Common myeloid progenitor, CD34-positive (primary cell): ENCODE measurements around the gene ZCCHC2.

Experiments used
- CTCF ChIA-PET: fragments of 350-600 bp; sonication (Branson Sonifier 250); formaldehyde crosslinking; loops from one replicate; lab custom pipeline; 2021; ENCODE audit warnings: antibody characterized with exemption; lab: Charles Lee
- POLR2A ChIA-PET: fragments of 350-600 bp; sonication (Branson Sonifier 250); formaldehyde crosslinking; loops from one replicate; lab custom pipeline; 2021; ENCODE audit warnings: antibody characterized with exemption; lab: Charles Lee
- DNase-seq, 3 donors: peaks; one replicate each; pipeline versions ENCODE4 v3.0.0 to v3.0.0-alpha.2; 2013
- H3K27ac ChIP-seq, 2 experiments: 1 replicate in 1 of 2; 2 replicates in 1 of 2; pipeline ENCODE4 v1.7.0; 2013; ENCODE audit warnings: inconsistent platforms in 2 of 2, low read length in 2 of 2, mild to moderate bottlenecking in 2 of 2, low read depth in 1 of 2, moderate library complexity in 1 of 2; ENCODE audit not compliant: severe bottlenecking in 2 of 2, insufficient read depth in 1 of 2, poor library complexity in 1 of 2
- H3K27me3 ChIP-seq, 5 experiments: replicated peaks in 2 of 5; 1 replicate in 3 of 5; 2 replicates in 2 of 5; pipeline versions ENCODE4 v1.6.1 to v1.7.0; 2013; ENCODE audit warnings: low read length in 4 of 5, mild to moderate bottlenecking in 2 of 5, moderate library complexity in 2 of 5, inconsistent platforms in 1 of 5; ENCODE audit not compliant: insufficient read depth in 5 of 5, control insufficient read depth in 4 of 5
- H3K36me3 ChIP-seq, 4 experiments: 1 replicate in 2 of 4; 2 replicates in 2 of 4; pipeline versions ENCODE4 v1.6.1 to v1.7.0; 2013; ENCODE audit warnings: low read length in 3 of 4, control low read depth in 1 of 4, mild to moderate bottlenecking in 1 of 4; ENCODE audit not compliant: control insufficient read depth in 4 of 4, insufficient read depth in 4 of 4
- H3K4me1 ChIP-seq, 4 experiments: 1 replicate in 3 of 4; 2 replicates in 1 of 4; pipeline versions ENCODE4 v1.6.1 to v1.7.1; 2013; ENCODE audit warnings: low read length in 3 of 4, mild to moderate bottlenecking in 3 of 4, control low read depth in 1 of 4, inconsistent platforms in 1 of 4, moderate library complexity in 1 of 4; ENCODE audit not compliant: control insufficient read depth in 4 of 4, insufficient read depth in 4 of 4; ENCODE audit errors: control extremely low read depth in 1 of 4
- H3K4me3 ChIP-seq, 7 experiments: 1 replicate in 4 of 7; 2 replicates in 3 of 7; pipeline versions ENCODE4 v1.5.1 to v1.7.0; 2013; ENCODE audit warnings: mild to moderate bottlenecking in 7 of 7, low read length in 6 of 7, moderate library complexity in 6 of 7, inconsistent platforms in 2 of 7, low read depth in 2 of 7, control low read depth in 1 of 7; ENCODE audit not compliant: insufficient read depth in 4 of 7, control insufficient read depth in 1 of 7; ENCODE audit errors: extremely low read depth in 1 of 7
- H3K9me3 ChIP-seq, 5 experiments: 1 replicate in 4 of 5; 2 replicates in 1 of 5; pipeline versions ENCODE4 v1.6.1 to v1.7.1; 2013; ENCODE audit warnings: low read length in 4 of 5, mild to moderate bottlenecking in 2 of 5, inconsistent platforms in 1 of 5, low read depth in 1 of 5, moderate library complexity in 1 of 5; ENCODE audit not compliant: control insufficient read depth in 4 of 5, insufficient read depth in 2 of 5; ENCODE audit errors: control extremely low read depth in 1 of 5
- WGBS: methylation state at CpG from one replicate; pipeline ENCODE4 v1.1.5; 2013; ENCODE audit not compliant: insufficient coverage; 5-methylcytosine and 5-hydroxymethylcytosine counted together

ZCCHC2 gene

DNA sequence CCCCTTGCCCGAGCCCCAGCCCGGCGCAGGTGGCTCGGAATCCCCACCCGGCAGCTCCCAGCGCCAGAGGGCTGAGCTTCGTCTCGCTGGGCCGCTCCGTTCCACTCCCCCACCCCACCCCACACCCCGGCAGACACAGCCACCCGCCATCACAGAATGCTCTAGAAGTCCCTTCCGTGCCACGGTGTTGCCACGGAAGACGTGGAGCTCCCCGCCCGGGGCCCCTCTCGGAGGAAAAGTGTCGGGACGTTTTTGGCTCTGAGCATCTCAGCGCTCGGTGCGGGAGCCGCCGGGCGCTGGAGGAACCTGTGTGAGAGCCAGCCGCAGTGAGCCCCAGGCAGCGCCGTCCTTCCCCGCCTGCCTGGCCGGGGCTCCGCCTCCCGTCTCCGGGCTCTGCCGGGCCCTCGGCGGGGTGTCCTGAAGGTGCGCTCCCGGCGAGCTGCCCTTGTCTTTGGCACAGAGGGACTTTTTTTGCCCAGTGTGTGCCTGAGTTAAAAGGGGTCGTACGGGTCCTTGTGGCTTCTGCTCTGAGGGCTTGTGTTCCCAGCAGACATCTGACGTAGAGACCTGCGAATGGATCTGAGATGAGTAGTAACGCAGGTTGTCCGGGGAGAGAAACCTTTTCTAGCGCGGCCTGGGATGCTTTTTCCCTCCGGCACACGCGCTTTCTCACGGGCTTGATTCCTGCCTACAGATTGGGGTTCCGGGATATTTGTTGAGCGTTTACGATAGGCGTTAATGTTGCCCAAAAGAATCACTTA lies 1.8 kb downstream of the ZCCHC2 start:
- ChIA-PET POLR2A (no interaction called here), CTCF (no interaction called here)
- DNase-seq, result peak; percentile 44 to 67 (median 53)
- Histone ChIP-seq H3K4me3 (peak overlapping the region; percentile 82 to 92 (median 88)), H3K27me3 (no peaks in the 10 kb centered on the region), H3K27ac (peak overlapping the region; percentile 50 to 80), H3K9me3 (no peaks in the 10 kb centered on the region), H3K4me1 (peaks cover 19 to 51% (median 35%) of the 10 kb centered on the region in 4 experiments), H3K36me3 (no peaks in the 10 kb centered on the region)
- WGBS, result under 1% methylated on average over 47 of the region's 57 CpGs

DNA sequence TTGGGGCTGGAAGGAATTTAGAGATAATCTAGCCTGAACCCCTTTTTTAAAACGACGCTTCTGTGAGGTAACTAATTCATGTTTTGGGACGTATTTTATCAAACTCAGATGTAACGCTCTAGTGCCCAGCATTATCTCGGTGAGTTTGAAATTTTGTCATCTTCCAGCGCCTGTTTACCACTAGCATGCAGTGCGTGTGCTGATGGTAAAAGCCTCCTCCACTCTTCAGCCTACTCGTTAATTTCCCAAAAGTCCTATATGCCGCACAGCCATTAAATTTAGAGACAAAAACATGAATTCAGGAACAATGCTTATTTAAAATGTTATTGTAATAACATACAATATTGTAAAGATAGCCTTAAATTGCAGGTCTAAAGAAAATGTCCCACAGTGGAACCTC lies 2.8 kb downstream of the ZCCHC2 start:
- peaks cover 19 to 53% (median 41%) of the 10 kb centered on the region in 4 experiments for H3K4me1 ChIP-seq
- CTCF ChIA-PET, result no interaction called here
- POLR2A ChIA-PET, result no interaction called here

DNA sequence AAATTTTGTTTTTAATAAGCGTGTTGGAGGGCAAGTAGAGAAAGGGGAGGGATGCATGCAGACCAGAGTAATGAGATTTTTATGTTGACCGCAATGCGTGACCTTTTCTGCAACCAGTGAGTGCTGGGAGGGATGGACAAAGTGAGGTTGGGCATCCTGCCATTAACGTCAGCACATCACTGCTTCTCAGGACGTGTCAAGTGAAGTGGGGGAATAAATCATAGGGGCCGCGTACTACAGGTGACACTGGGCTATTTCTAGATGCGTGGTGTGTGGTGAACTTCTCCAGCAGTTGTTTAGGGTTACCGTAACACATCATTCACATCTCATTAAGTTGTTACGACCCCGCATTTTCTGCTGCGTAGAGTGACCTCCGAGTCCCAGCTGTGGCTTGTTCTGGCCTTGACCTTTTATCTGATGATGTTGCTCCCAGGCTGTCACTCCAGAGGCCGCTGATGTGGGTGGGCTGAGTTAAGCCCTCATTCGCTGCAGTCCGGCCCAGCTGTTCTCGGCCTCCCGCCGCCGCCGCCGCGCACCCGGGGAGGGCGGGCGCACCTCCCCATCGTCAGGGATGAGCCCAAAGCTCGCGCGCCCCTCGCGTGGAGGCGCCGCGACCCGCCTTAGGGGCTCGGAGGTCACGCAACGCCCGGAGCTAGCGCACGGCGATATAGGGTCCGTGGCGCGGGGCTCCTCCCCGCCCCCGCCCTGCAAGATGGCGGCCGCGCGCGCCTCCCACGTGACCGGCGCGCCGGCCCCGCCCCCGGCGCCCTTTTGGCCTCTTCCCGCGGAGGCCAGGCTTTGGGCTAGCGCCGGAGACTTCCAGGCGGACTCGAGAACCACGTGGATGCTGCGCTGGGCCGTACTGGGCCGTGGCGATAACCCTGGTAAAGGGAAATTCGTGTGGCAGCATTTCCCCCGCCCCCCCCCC lies 3.5 kb downstream of the ZCCHC2 start:
- Histone ChIP-seq H3K4me1 (peaks cover 23 to 56% (median 41%) of the 10 kb centered on the region in 4 experiments), H3K9me3 (no peaks in the 10 kb centered on the region), H3K27ac (peak overlapping the region; percentile 46 to 82), H3K36me3 (no peaks in the 10 kb centered on the region), H3K4me3 (peak overlapping the region; percentile 82 to 95 (median 88)), H3K27me3 (no peaks in the 10 kb centered on the region)
- 3% methylated on average over 47 of the region's 74 CpGs for WGBS
- ChIA-PET POLR2A (interaction anchor here (0.6 to 0.7 kb wide), 2 partner anchors 12 to 159 kb away, joined by 3 to 4 read pairs; no protein-coding TSS in a partner anchor), CTCF (interaction anchor here (0.8 to 1.7 kb wide), 6 partner anchors 40 to 105 kb away, joined by 4 to 5 read pairs (median 4); no protein-coding TSS in a partner anchor)
- DNase-seq, result peak; percentile 76 to 84 (median 80)

More for the DNA sequence above, 2.8 kb downstream of the ZCCHC2 start:
- DNase-seq, result no peak
- H3K27ac ChIP-seq, result peak overlapping the region in 1 of 2 experiments; percentile 80
- WGBS, result 84% methylated on average over 7 of the region's 9 CpGs
- no peaks in the 10 kb centered on the region for H3K27me3 ChIP-seq
- H3K36me3 ChIP-seq, result no peaks in the 10 kb centered on the region
- peak overlapping the region in 6 of 7 experiments; percentile 82 to 95 (median 88) for H3K4me3 ChIP-seq
- no peaks in the 10 kb centered on the region for H3K9me3 ChIP-seq

- no peak overlapping the region for H3K4me3 ChIP-seq
- WGBS, result no CpG with 5 or more reads among the region's 5 CpGs
- no peaks in the 10 kb centered on the region for H3K36me3 ChIP-seq
- H3K9me3 ChIP-seq, result no peaks in the 10 kb centered on the region
- DNase-seq, result no peak
- H3K27me3 ChIP-seq, result no peaks in the 10 kb centered on the region
- CTCF ChIA-PET, result interaction anchor here (1.0 to 2.3 kb wide), 4 partner anchors 8 to 104 kb away, joined by 3 to 7 read pairs (median 5); no protein-coding TSS in a partner anchor
- POLR2A ChIA-PET, result no interaction called here
- peaks cover 23 to 48% (median 35%) of the 10 kb centered on the region in 4 experiments for H3K4me1 ChIP-seq
- no peak overlapping the region for H3K27ac ChIP-seq
These were observed 6.8 kb downstream of the ZCCHC2 start for GRCh38 chr18:62529597-62529996.

DNA sequence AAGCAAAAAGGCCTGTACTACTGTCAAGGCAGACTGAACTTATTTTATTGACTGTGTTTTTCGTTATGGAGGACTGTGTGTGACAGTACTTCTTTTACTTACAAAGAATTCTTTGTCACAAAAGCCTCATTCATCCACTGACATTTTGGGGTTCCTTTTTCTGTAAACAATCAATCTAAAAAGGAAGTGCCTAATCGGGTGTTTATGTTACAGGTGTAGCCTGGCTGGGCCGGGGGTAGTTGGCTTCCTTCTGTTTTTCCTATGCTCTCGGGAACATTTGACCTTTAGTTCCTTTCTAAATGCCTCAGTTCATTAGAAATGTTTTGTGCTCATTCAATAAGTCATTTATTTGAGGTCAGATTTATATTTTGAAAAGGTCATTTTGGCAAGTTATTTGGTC lies 8.3 kb downstream of the ZCCHC2 start:
- Histone ChIP-seq H3K27me3 (no peaks in the 10 kb centered on the region), H3K9me3 (peaks cover 0 to 2% (median 0%) of the 10 kb centered on the region in 5 experiments), H3K4me3 (peak overlapping the region in 1 of 7 experiments; percentile 36), H3K4me1 (peaks cover 10 to 37% (median 22%) of the 10 kb centered on the region in 4 experiments), H3K27ac (no peak overlapping the region), H3K36me3 (peaks cover 0 to 2% (median 0%) of the 10 kb centered on the region in 4 experiments)
- 0% methylated on average over 2 of the region's 4 CpGs for WGBS
- CTCF ChIA-PET, result interaction anchor here (1.5 to 2.3 kb wide), 2 partner anchors 8 to 36 kb away, joined by 5 to 7 read pairs; no protein-coding TSS in a partner anchor
- DNase-seq, result peak in 2 of 3 donors; percentile 12 to 40
- POLR2A ChIA-PET, result no interaction called here

DNA sequence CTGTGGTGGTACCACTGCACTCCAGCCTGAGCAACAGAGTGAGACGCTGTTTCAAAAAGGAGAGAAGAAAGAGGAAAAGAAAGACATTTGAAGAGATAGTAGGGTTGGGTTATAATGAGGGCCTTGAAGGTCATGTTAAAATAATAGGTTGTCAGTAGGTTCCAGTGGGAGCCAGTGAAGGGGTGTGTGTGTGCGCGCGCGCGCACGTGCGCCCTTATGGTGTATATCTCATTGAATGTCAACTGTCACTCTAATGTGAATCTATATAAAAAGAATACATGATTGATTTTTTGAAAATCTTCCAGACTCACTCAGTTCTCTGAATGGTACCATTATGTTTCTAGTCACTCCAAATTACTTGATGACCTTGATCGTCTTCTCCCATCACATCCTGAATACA lies 9.1 kb downstream of the ZCCHC2 start:
- H3K9me3 ChIP-seq, result peaks cover 0 to 2% (median 0%) of the 10 kb centered on the region in 5 experiments
- WGBS, result 93% methylated on average over 2 of the region's 9 CpGs
- POLR2A ChIA-PET, result no interaction called here
- CTCF ChIA-PET, result interaction anchor here (1.5 kb wide), 1 partner anchor 35 kb away, joined by 5 read pairs; no protein-coding TSS in a partner anchor
- DNase-seq, result no peak
- H3K27ac ChIP-seq, result no peak overlapping the region
- no peak overlapping the region for H3K4me3 ChIP-seq
- no peaks in the 10 kb centered on the region for H3K27me3 ChIP-seq
- peaks cover 0 to 3% (median 0%) of the 10 kb centered on the region in 4 experiments for H3K36me3 ChIP-seq
- peaks cover 7 to 34% (median 19%) of the 10 kb centered on the region in 4 experiments for H3K4me1 ChIP-seq
